Thyroid gland (tissue), 4 donors: ENCODE measurements around the gene ANXA6. TPM values are rescaled to one million over a fixed set of nuclear protein-coding genes. Genes with fewer than 3 reads are reported as not detected.

Source experiments
- DNase-seq, 2 donors: peaks; one replicate each; pipeline ENCODE4 v3.0.0-alpha.2; 2019
- H3K27ac ChIP-seq, 3 donors: fragments of 200-600 bp; sonication (generic); 1 replicate in 2 of 3; 2 replicates in 1 of 3; pipeline ENCODE4 v1.5.1; 2016 to 2019; ENCODE audit warnings: mild to moderate bottlenecking in 1 of 3, moderate library complexity in 1 of 3
- H3K27me3 ChIP-seq: fragments of 200-600 bp; sonication (generic); one replicate; pipeline ENCODE4 v1.5.1; 2019
- H3K36me3 ChIP-seq, 2 donors: fragments of 200-600 bp; sonication (generic); one replicate each; pipeline ENCODE4 v1.5.1; 2016 to 2019
- H3K4me1 ChIP-seq, 2 donors: fragments of 200-600 bp; sonication (generic); one replicate each; pipeline ENCODE4 v1.5.1; 2017 to 2019
- H3K4me3 ChIP-seq, 3 donors: fragments of 200-600 bp; sonication (generic); replicated peaks in 1 of 3; 1 replicate in 2 of 3; 2 replicates in 1 of 3; pipeline ENCODE4 v1.5.1; 2016; ENCODE audit warnings: mild to moderate bottlenecking in 1 of 3
- H3K9me3 ChIP-seq: fragments of 200-600 bp; sonication (generic); one replicate; pipeline ENCODE4 v1.5.1; 2017
- POLR2A ChIP-seq, 2 donors: fragments of 450-650 bp; IDR thresholded peaks; one replicate each; pipeline ENCODE4 v1.6.1; 2017; ENCODE audit warnings: antibody characterized with exemption in 2 of 2, mild to moderate bottlenecking in 2 of 2, moderate library complexity in 1 of 2
- WGBS, 2 donors: methylation state at CpG; one replicate each; pipeline ENCODE4 v1.1.5; 2017; 5-methylcytosine and 5-hydroxymethylcytosine counted together
- intact Hi-C: fragments of 100-400 bp; cut with DNase I; formaldehyde crosslinking; loops from one replicate; pipeline ENCODE4 v1.15.1; 2023
- total RNA-seq, 4 donors: library from RNA; depleted of rRNA; stranded (reverse); fragments of >200 nt; gene quantifications; one replicate each; pipeline ENCODE4 v1.2.3, GENCODE V29; 2016
- TF ChIP-seq, protein P1 (sequence below), 6 experiments: fragments of 200-600 bp in 3 of 6; fragments of 450-650 bp in 3 of 6; sonication (generic) in 3 of 6; IDR thresholded peaks; one replicate each; pipeline ENCODE4 v1.5.1; 2016 to 2019; ENCODE audit warnings: antibody characterized with exemption in 6 of 6, mild to moderate bottlenecking in 2 of 6, inconsistent platforms in 1 of 6, moderate library complexity in 1 of 6

The ANXA6 gene
- total RNA-seq, 4 donors from 2014 or later, result 122 to 283 (median 180) TPM

DNA sequence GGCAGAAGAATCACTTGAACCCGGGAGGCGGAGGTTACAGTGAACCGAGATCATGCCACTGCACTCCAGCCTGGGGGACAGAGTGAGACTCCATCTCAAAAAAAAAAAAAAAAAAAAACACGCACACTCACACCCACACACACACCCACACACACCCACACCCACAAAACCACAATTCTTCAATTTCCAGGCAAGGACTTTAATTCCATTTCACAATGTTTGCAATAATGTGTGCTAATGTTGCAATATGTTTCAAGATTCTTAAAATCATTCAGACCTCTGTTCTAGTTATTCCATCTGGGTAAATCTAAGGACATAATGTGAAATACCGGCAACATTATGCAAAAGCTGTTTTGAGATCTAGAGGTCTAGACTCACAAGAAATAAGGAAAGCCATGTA, 38.0 kb upstream of the ANXA6 start:
- 92 to 93% methylated on average over 5 of the region's 5 CpGs for WGBS, 2 donors
- Histone ChIP-seq H3K4me1 (no peaks in the 10 kb centered on the region), H3K4me3 (no peak overlapping the region), H3K27ac (no peak overlapping the region), H3K9me3 (no peaks in the 10 kb centered on the region), H3K36me3 (no peaks in the 10 kb centered on the region), H3K27me3 (no peaks in the 10 kb centered on the region)
- intact Hi-C loops, result no loop called here
- no peak for DNase-seq
- TF ChIP-seq, protein P1, sequence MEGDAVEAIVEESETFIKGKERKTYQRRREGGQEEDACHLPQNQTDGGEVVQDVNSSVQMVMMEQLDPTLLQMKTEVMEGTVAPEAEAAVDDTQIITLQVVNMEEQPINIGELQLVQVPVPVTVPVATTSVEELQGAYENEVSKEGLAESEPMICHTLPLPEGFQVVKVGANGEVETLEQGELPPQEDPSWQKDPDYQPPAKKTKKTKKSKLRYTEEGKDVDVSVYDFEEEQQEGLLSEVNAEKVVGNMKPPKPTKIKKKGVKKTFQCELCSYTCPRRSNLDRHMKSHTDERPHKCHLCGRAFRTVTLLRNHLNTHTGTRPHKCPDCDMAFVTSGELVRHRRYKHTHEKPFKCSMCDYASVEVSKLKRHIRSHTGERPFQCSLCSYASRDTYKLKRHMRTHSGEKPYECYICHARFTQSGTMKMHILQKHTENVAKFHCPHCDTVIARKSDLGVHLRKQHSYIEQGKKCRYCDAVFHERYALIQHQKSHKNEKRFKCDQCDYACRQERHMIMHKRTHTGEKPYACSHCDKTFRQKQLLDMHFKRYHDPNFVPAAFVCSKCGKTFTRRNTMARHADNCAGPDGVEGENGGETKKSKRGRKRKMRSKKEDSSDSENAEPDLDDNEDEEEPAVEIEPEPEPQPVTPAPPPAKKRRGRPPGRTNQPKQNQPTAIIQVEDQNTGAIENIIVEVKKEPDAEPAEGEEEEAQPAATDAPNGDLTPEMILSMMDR (IDR thresholded peaks at IDR 0.05), result no peak
- TF ChIP-seq POLR2A (IDR thresholded peaks at IDR 0.05), result no peak

DNA sequence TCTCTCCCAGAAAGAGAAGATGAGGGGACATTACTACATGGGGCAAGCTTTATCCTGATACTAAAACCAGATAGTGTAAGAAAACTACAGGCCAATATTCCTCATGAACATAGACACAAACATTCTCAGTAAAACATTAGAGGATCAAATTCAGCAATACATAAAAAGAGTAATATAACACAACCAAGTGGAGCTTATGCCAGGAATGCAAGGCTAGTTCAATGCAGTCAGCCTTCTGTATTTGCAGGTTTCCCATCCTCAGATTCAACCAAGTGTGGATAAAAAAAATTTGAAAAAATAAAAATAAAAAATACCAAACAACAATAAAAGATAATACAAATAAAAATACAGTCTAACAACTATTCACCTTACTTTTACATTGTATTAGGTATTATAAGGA, 35.0 kb upstream of the ANXA6 start:
- no peaks in the 10 kb centered on the region for H3K9me3 ChIP-seq
- intact Hi-C loops, result no loop called here
- H3K27me3 ChIP-seq, result no peaks in the 10 kb centered on the region
- TF ChIP-seq, protein P1 (IDR thresholded peaks at IDR 0.05), result no peak
- TF ChIP-seq POLR2A (IDR thresholded peaks at IDR 0.05), result no peak
- H3K4me1 ChIP-seq, result no peaks in the 10 kb centered on the region
- no peaks in the 10 kb centered on the region for H3K36me3 ChIP-seq
- no peak overlapping the region for H3K27ac ChIP-seq
- DNase-seq, result no peak
- H3K4me3 ChIP-seq, result no peak overlapping the region

DNA sequence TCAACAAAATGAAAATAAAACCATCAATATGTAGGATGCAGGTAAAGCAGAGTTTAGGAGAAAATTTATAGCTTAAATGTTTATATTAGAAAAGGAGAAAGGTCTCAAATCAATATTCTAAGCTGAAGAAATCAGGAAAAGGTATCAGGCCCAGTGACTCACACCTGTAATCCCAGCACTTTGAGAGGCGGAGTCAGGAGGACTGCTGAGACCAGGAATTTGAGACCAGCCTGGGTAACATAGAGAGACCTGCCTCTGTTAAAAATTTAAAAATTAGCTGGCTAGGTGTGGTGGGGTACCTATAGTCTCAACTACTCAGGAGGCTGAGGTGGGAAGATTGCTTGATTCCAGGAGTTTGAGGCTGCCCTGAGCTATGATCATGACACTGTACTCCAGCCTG, 34.1 kb upstream of the ANXA6 start:
- DNase-seq, result no peak
- no peak for TF ChIP-seq POLR2A (IDR thresholded peaks at IDR 0.05)
- TF ChIP-seq, protein P1 (IDR thresholded peaks at IDR 0.05), result no peak
- Histone ChIP-seq H3K4me1 (no peaks in the 10 kb centered on the region), H3K27me3 (no peaks in the 10 kb centered on the region), H3K36me3 (no peaks in the 10 kb centered on the region), H3K4me3 (no peak overlapping the region), H3K9me3 (no peaks in the 10 kb centered on the region), H3K27ac (no peak overlapping the region)
- WGBS, 2 donors, result 94 to 100% methylated on average over 1 of the region's 1 CpG
- intact Hi-C loops, result no loop called here

DNA sequence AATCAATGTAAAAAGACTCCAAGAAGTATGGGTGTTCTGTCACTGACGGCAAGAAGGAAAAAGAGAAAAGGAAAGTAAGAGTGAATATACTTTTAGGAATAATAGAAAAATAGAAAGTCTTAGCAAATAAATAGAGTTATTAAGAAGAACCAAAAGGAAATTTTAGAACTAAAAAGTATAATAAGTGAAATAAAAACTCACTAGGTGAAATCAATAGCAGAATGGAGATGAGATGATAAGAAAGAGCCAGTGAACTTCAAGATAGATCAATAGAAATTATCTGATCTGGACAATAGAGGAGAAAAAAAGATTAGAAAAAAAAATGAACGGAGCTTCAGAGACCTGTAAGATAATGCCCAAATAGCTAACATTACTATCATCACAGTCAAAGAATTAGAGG, 31.6 kb upstream of the ANXA6 start:
- 95 to 96% methylated on average over 2 of the region's 2 CpGs for WGBS, 2 donors
- Histone ChIP-seq H3K9me3 (no peaks in the 10 kb centered on the region), H3K27ac (no peak overlapping the region), H3K4me3 (no peak overlapping the region), H3K27me3 (no peaks in the 10 kb centered on the region), H3K4me1 (no peaks in the 10 kb centered on the region), H3K36me3 (no peaks in the 10 kb centered on the region)
- intact Hi-C loops, result no loop called here
- no peak for DNase-seq
- TF ChIP-seq, protein P1 (IDR thresholded peaks at IDR 0.05), result no peak
- TF ChIP-seq POLR2A (IDR thresholded peaks at IDR 0.05), result no peak

DNA sequence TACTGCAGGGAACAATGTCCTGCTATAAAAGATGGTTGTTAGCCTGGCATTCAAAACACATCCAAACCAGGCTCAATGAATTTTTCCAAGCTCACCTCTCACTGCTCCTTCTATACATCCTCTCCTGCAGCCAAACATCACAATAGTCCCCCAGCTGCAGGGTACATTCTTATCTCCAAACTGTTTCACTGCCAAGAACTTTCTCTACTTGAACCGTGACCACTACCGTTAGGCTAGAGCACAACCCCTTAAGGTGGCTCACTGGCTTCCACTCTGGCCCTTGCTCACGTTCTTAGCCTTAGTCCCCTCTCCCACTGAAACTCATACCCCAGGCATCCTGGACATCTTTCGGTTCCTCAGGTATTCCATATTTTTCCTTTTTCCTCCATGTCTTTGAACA, 29.0 kb upstream of the ANXA6 start:
- Histone ChIP-seq H3K36me3 (no peaks in the 10 kb centered on the region), H3K4me3 (no peak overlapping the region), H3K27me3 (no peaks in the 10 kb centered on the region), H3K9me3 (no peaks in the 10 kb centered on the region), H3K4me1 (no peaks in the 10 kb centered on the region), H3K27ac (no peak overlapping the region)
- WGBS, 2 donors, result 58 to 69% methylated on average over 4 of the region's 4 CpGs
- TF ChIP-seq POLR2A (IDR thresholded peaks at IDR 0.05), result no peak
- TF ChIP-seq, protein P1 (IDR thresholded peaks at IDR 0.05), result no peak
- intact Hi-C loops, result no loop called here
- DNase-seq, result no peak
